Adrenal gland (tissue), 12 donors: ENCODE data around the gene PKN1. TPM values are rescaled to one million over a fixed set of nuclear protein-coding genes. Genes with fewer than 3 reads are reported as not detected.

Source experiments
- DNase-seq, 7 donors: peaks; one replicate each; pipeline ENCODE4 v3.0.0-alpha.2; 2019 to 2020
- H3K27ac ChIP-seq, 5 donors: fragments of 200-600 bp; sonication (generic) in 4 of 5; 1 replicate in 3 of 5; 2 replicates in 2 of 5; pipeline versions ENCODE4 v1.5.1 to v1.8.0; 2016 to 2020; ENCODE audit warnings: mild to moderate bottlenecking in 1 of 5
- H3K27me3 ChIP-seq: fragments of 200-600 bp; 2 replicates; pipeline ENCODE4 v1.8.0; 2021
- H3K36me3 ChIP-seq, 2 donors: fragments of 200-600 bp; replicated peaks in 1 of 2; 1 replicate in 1 of 2; 2 replicates in 1 of 2; pipeline versions ENCODE4 v1.5.1 to v1.8.0; 2018 to 2022
- H3K4me1 ChIP-seq, 2 donors: fragments of 200-600 bp; replicated peaks in 1 of 2; 1 replicate in 1 of 2; 2 replicates in 1 of 2; pipeline versions ENCODE4 v1.5.1 to v1.8.0; 2018 to 2021
- H3K4me3 ChIP-seq, 4 donors: fragments of 200-600 bp; sonication (generic) in 3 of 4; one replicate each; pipeline ENCODE4 v1.5.1; 2016 to 2018
- H3K9me3 ChIP-seq, 3 donors: fragments of 200-600 bp; sonication (generic) in 1 of 3; replicated peaks in 1 of 3; 1 replicate in 2 of 3; 2 replicates in 1 of 3; pipeline versions ENCODE4 v1.5.1 to v1.8.0; 2016 to 2021
- CTCF ChIP-seq, 6 experiments: fragments of 450-650 bp in 4 of 6; fragments of 200-600 bp in 2 of 6; sonication (generic) in 1 of 6; IDR thresholded peaks; 1 replicate in 5 of 6; 2 replicates in 1 of 6; pipeline versions ENCODE4 v1.5.1 to v1.8.0; 2016 to 2021; ENCODE audit warnings: antibody characterized with exemption in 6 of 6, mild to moderate bottlenecking in 2 of 6, moderate library complexity in 1 of 6
- POLR2A ChIP-seq, 2 donors: fragments of 450-650 bp; IDR thresholded peaks; one replicate each; pipeline ENCODE4 v1.6.1; 2017; ENCODE audit warnings: antibody characterized with exemption in 2 of 2, mild to moderate bottlenecking in 2 of 2, moderate library complexity in 1 of 2
- WGBS, 4 donors: extraction: QIAGEN DNeasy Blood & Tissue Kit in 2 of 4; methylation state at CpG; one replicate each; pipeline versions ENCODE4 v1.1.5 to v1.1.7; 2013 to 2017; 5-methylcytosine and 5-hydroxymethylcytosine counted together
- intact Hi-C, 2 donors: fragments of 100-400 bp; cut with DNase I; formaldehyde crosslinking; loops; one replicate each; pipeline versions ENCODE4 v1.14.1 to v1.15.0; 2022 to 2023
- polyA plus RNA-seq, 3 donors: library from polyadenylated mRNA; stranded (reverse); fragments of 200-250 nt in 2 of 3; fragments of 350-450 nt in 1 of 3; fragmentation: Illumina TruSeq in 1 of 3; extraction: RNeasy Lipid Tissue Mini Kit (QIAGEN cat#74804) in 1 of 3; gene quantifications; one replicate each; pipeline ENCODE4 v1.2.3, GENCODE V29; 2013 to 2014
- total RNA-seq, 9 donors: library from RNA; depleted of rRNA in 4 of 9; stranded (reverse); fragments of >200 nt in 4 of 9; fragments of 120-200 nt in 1 of 9; fragmentation: NEBNext Ultra II Directional in 1 of 9; extraction: Animal tissue kit (Norgen Biotek cat#: 25700) in 1 of 9; gene quantifications; one replicate each; pipeline versions ENCODE4 v1.1.0 to v1.2.4, GENCODE V29; 2013 to 2023
- donor health status: healthy with polysubstance abuse.
- donor health status: Bipolar disorder and iron deficiency.
- donor health status: DM: yes; HTN: yes; CAD: no.
- donor health status: DM: no; HTN: no; CAD: no.
- donor health status: DM: no; HTN: no; CAD: no.
- donor health status: DM: yes; HTN: yes; CAD: no.

Gene PKN1
- total and polyA plus RNA-seq, 12 donors = 27.5 to 209 (median 120) TPM

GRCh38 chr19:14433554-14434501 is 722 bp downstream of the PKN1 start:
- Histone ChIP-seq H3K27me3 (no peaks in the 10 kb centered on the region), H3K27ac (peak overlapping the region; percentile 48 to 94 (median 80)), H3K36me3 (no peaks in the 10 kb centered on the region), H3K4me3 (peak overlapping the region; percentile 22 to 90 (median 53)), H3K9me3 (no peaks in the 10 kb centered on the region), H3K4me1 (peaks cover 25 to 38% of the 10 kb centered on the region in 2 donors)
- intact Hi-C loops = loop anchor here in 1 of 2 donors (5.0 kb wide), 1 partner anchor 38 kb away; no protein-coding TSS in a partner anchor
- TF ChIP-seq CTCF (IDR thresholded peaks at IDR 0.05) = no peak
- TF ChIP-seq POLR2A (IDR thresholded peaks at IDR 0.05) = no peak
- 0 to 3% (median 2%) methylated on average over 4 to 52 of the region's 52 CpGs for WGBS, 4 donors
- DNase-seq = peak in 6 of 7 donors; percentile 36 to 72 (median 42)

- Histone ChIP-seq H3K9me3 (no peaks in the 10 kb centered on the region), H3K4me3 (peak overlapping the region in 2 of 4 donors; percentile 58 to 90), H3K4me1 (peaks cover 28 to 45% of the 10 kb centered on the region in 2 donors), H3K36me3 (no peaks in the 10 kb centered on the region), H3K27me3 (no peaks in the 10 kb centered on the region), H3K27ac (peak overlapping the region; percentile 48 to 94 (median 80))
- peak in 1 of 2 donors; percentile 32 for TF ChIP-seq POLR2A (IDR thresholded peaks at IDR 0.05)
- no peak for TF ChIP-seq CTCF (IDR thresholded peaks at IDR 0.05)
- intact Hi-C loops = loop anchor here in 1 of 2 donors (5.0 kb wide), 1 partner anchor 38 kb away; no protein-coding TSS in a partner anchor
- 24 to 36% (median 31%) methylated on average over 15 to 23 of the region's 23 CpGs for WGBS, 4 donors
- DNase-seq = peak; percentile 80 to 91 (median 90)
Measured at GRCh38 chr19:14434543-14435319, 1.6 kb downstream of the PKN1 start.

DNA sequence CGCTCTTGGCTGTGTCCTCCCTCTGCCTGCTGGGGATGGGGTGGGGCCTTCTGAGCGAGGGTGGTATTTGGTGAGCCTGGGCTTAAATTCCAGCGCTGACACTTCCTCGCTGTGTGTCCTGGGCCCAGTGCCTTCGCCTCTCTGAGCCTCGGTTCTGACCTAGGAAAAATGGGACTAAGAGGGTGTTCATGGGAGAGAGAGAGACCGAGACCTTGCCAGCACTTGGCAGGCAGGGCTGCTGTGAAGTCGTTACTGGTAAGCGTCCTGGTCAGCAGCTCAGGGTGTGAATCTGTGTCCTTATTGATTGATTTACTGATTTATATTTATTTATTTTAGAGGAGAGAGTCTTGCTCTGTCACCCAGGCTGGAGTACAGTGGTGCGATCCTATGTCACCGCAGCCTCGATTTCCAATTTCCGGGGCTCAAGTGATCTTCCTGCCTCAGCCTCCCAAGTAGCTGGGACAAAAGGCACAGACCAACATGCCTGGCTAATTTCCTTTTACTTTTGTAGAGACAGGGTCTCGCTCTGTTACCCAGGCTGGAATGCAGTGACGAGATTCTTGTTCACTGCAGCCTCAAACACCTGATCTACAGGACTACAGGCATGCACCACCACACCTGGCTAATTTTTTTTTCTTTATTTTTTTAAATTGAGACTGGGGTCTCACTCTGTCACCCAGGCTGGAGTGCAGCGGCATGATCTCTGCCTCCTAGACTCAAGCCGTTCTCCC is 2.4 kb downstream of the PKN1 start:
- peak overlapping the region; percentile 48 to 94 (median 80) for H3K27ac ChIP-seq
- peak overlapping the region in 1 of 4 donors; percentile 90 for H3K4me3 ChIP-seq
- H3K4me1 ChIP-seq = peaks cover 28 to 53% of the 10 kb centered on the region in 2 donors

More for the DNA sequence above, 2.4 kb downstream of the PKN1 start:
- no peaks in the 10 kb centered on the region for H3K27me3 ChIP-seq
- WGBS, 4 donors = 46 to 70% (median 65%) methylated on average over 15 to 17 of the region's 17 CpGs
- H3K36me3 ChIP-seq = no peaks in the 10 kb centered on the region
- TF ChIP-seq CTCF (IDR thresholded peaks at IDR 0.05) (no peak), POLR2A (IDR thresholded peaks at IDR 0.05) (no peak)
- intact Hi-C loops = no loop called here
- DNase-seq = no peak
- no peaks in the 10 kb centered on the region for H3K9me3 ChIP-seq
